ENCODE measurements around the gene OSCP1.

The OSCP1 gene

DNA sequence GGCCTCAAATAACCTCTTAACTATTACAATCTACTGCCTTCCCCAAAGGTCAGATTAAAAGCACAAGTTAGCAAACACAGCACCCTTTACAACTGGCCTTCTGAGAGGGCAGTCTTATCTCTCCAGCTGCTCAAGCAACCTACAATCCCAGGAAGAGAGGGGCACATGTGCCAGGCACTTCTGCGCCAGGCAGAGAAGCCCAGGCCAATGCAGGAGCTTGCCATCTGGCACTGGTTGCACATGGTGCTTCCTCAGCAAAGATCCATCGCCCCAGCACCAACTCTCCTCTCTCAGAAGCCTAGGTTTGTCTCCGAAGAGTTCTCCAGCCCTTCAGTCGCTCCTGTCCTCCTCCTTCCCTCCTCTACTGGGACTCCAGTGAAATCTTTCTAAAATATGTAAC, 67.0 kb downstream of the OSCP1 start:
- no peak for DNase-seq (ENCODE audit: low read depth, low spot score)

DNA sequence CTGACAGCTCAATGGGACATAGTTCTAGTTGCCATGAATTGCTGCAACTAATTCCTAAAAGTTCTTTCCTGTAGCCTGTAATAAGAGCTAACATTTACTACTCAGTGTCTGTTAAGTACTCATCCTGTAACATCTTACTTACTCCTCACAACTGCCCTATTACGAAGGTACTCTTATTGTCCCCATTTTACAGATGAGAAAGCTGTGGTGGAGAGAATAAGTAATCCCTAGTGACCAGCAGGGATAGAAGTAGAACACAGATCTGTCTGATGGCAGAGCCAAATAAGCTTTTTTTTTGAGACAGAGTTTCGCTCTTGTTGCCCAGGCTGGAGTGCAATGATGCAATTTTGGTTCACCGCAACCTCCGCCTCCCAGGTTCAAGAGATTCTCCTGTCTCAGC, 67.6 kb downstream of the OSCP1 start:
- no peak for DNase-seq (ENCODE audit: low read depth, low spot score)

DNA sequence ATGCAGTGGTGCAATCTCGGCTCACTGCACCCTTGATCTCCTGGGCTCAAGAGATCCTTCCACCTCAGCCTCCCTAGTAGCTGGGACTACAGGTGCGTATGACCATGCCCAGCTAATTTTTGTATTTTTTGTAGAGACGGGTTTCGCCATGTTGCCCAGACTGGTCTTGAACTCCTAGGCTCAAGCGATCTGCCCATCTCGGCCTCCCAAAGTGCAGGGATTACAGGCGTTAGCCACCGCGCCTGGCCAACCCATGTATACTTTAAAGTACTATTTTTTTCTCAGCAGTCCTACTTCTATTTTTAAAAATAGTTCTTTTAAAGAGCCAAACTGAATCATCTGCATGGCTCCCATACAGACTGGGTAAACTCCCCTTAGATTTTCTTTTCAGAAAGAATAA, 68.0 kb downstream of the OSCP1 start:
- DNase-seq (ENCODE audit: low read depth, low spot score) = no peak

DNA sequence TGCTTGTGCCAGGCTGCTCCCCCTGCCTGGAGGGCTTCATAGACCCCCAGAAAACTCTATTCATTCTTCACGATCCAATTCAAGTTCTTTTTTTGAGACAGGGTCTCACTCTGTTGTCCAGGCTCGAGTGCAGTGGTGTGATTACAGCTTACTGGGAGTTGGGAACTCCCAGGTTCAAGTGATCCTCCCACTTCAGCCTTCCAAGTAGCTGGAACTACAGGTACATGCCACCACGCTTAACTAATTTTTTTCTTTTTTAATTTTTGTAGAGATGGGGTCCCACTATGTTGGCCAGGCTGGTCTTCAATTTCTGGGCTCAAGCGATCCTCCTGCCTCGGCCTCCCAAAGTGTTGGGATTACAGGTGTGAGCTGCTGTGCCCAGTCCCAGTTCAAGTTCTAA, 68.8 kb downstream of the OSCP1 start:
- DNase-seq (ENCODE audit: low read depth, low spot score) = no peak

DNA sequence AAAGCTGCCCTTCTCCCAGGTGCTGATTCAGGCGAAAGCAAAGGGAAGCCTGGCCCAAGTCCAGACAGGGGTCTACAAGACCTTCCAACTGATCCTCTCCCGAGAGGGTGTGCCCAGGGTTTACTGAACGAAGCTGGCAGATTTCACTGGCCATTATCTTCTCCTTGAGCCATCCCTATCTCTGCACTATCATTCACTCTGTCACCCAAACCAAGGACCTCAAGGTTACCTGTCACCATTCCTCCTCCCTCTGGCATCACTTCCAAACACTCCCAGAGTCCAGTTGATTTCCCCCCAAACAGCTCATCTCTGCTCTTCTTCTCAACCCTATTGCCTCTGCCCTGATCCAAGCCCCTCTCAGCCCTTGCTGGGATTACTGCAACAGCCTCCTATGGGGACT, 69.5 kb downstream of the OSCP1 start:
- DNase-seq (ENCODE audit: low read depth, low spot score) = no peak

DNA sequence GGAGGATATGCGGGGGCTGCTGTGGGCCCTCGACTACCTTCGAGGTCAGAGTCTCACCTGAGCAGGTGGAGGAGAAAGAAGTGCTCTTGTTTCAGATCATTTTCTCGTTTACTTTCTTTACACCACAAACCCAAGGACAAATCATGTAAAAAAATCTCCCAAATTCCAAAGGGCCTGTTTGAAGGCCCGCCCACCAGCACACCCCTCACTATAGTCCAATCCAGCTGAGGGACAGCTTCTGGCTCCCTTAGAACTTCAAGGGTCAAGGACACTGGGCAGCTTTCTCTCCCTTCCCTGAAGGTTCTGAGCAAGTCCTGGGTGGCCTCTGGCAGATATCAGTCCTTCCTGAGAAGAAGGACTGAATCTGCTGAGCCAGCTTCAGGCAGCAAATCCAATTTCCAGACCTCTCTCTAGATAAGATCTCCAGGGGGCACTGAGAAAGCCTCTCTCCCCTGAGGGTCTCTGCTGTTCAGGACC, 70.1 kb downstream of the OSCP1 start:
- DNase-seq (ENCODE audit: low read depth, low spot score) = no peak

DNA sequence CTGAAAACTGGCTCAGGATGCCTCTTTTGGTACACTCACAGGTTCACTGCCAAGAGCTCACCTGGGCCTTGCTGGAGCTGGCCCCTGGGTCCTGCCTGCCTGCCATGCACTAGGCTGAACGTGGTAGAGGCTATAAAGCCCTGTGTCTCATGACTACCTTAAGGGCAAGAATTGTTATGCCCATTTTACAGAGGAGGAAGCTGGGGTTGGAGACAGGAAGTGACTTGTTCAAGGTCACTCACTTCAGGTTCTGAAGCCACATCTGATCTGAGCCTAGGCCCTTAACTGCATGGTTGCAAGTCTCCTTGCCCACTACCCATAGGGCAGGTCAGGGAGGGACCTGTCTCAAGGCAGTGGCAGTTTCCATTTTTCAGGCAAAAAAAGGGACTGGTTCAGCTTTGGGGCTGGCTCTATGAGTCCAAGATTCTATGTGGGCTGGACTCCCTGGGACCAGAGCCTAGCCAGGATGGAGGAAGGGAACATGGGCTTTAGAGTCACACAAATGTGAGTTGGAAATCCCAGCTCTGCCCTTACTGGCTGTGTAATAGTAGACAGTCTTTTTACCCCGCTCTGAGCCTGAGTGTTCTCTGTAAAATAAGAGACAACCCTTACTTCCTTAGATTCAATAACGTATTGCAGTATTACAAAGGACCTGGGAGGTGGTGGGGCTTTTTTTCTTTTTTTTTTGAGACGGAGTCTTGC, 72.3 kb downstream of the OSCP1 start:
- DNase-seq (ENCODE audit: low read depth, low spot score) = no peak

DNA sequence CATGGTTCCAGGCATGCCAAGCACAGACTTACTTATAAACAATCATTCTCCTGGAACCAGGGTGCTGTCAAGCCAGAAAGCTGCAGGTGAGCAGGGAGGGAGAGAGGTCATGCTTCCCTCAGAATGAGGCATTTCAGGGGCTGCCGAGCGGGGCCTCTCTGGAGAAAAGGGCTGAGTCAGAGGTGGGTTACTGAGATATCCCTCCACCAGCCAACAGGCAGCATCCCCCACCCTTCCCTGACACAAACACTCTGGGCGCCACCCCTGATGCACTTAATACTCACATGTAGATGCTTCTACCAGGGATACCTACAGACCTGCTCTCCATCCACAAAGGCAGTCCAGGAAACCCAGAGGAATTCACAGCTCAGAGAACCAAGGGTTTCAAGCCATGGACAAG, 77.6 kb downstream of the OSCP1 start:
- no peak for DNase-seq (ENCODE audit: low read depth, low spot score)

DNA sequence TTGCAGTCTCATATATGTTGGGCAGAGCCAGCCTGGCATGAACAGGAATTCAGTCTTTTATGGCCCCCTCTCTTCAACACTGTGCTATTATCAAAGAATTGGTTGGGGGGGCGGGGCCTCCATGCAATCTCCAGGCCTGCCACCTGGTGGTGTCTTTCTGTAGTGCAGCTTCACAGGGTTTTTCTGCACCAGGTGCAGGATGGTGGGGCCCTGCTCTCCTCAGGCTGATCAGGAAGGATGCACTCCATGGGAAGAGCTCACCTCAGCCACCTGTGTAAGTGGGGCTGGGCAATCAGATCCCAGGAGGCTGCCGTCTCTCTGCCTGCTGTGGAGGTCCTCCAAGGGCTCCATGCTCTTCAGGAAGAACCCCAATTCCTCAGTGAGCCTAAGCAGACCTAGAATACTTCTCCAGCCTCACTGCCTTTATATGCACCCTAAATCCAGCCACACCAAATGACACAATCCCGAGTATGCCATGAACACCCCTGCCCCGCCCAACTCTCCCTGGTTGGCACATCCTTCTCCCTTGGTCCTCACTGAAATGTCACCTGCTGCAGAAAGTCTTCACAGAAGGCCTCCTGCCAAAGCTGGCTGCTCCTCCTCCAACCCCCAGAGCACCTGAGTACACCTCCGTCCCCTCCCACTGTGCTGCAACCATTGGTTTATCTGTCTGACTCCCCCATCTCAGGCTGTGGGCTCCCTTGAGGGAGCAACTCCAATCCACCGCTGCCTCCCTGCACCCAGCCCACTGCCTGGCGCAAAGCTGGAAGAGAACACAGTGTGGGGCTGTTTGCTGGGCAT, 81.0 kb downstream of the OSCP1 start:
- DNase-seq (ENCODE audit: low read depth, low spot score) = no peak

All from iPS DF 19.7 (cell line).